K562 (cell line): Measurements from ENCODE around the gene TCEAL5. TPM values are rescaled to one million over a fixed set of nuclear protein-coding genes. Genes with fewer than 3 reads are reported as not detected.

Source experiments
- CBFA2T2 ChIP-seq: fragments of 450-650 bp; conservative IDR thresholded peaks from 2 replicates; pipeline ENCODE4 v1.6.1; 2017; ENCODE audit warnings: mild to moderate bottlenecking
- KDM5B ChIP-seq: fragments of 200-600 bp; sonication (generic); IDR thresholded peaks from 2 replicates; pipeline ENCODE4 v1.6.1; 2012; ENCODE audit warnings: low read depth, mild to moderate bottlenecking, moderate library complexity, low read length, control low read depth, inconsistent platforms; ENCODE audit not compliant: insufficient replicate concordance
- MCM3 ChIP-seq: fragments of 450-650 bp; IDR thresholded peaks from 2 replicates; pipeline ENCODE4 v1.6.1; 2016
- MYC ChIP-seq, 2 experiments: fragments of 250-450 bp in 1 of 2; sonication (Bioruptor Pico) in 1 of 2; IDR thresholded peaks; 2 replicates each; pipeline versions ENCODE4 v1.5.1 to v1.6.1; 2012 to 2021; ENCODE audit warnings: low read depth in 2 of 2, borderline replicate concordance in 1 of 2, improper control_type of control experiment in 1 of 2, low read length in 1 of 2, mild to moderate bottlenecking in 1 of 2, moderate library complexity in 1 of 2
- SMAD2 ChIP-seq: fragments of 150-350 bp; IDR thresholded peaks from 2 replicates; pipeline ENCODE4 v1.6.1; 2014; ENCODE audit warnings: low read depth, mild to moderate bottlenecking, low read length
- SMARCA4 ChIP-seq: fragments of 450-650 bp; IDR thresholded peaks from 2 replicates; pipeline ENCODE4 v1.6.1; 2016
- TGIF2 ChIP-seq: sonication (generic); formaldehyde crosslinking; IDR thresholded peaks from 2 replicates; pipeline ENCODE4 v1.8.1; 2022; ENCODE audit warnings: mild to moderate bottlenecking, missing genetic modification reagents, moderate library complexity
- YY1 ChIP-seq, 3 experiments: IDR thresholded peaks; 2 replicates each; pipeline ENCODE4 v1.6.1; 2011; ENCODE audit warnings: low read length in 2 of 3, mild to moderate bottlenecking in 2 of 3, moderate library complexity in 2 of 3, borderline replicate concordance in 1 of 3, control low read depth in 1 of 3, low read depth in 1 of 3; ENCODE audit not compliant: insufficient read depth in 3 of 3, insufficient replicate concordance in 2 of 3, control insufficient read depth in 1 of 3, insufficient read length in 1 of 3; ENCODE audit errors: extremely low read depth in 1 of 3
- ZBTB1 ChIP-seq: sonication (generic); formaldehyde crosslinking; IDR thresholded peaks from 2 replicates; pipeline ENCODE4 v1.8.1; 2023; ENCODE audit warnings: missing genetic modification reagents, low read depth, mild to moderate bottlenecking, borderline replicate concordance
- polyA plus RNA-seq, 8 experiments: library from polyadenylated mRNA; depleted of rRNA in 4 of 8; stranded (reverse) in 5 of 8; unstranded in 3 of 8; fragments of >200 nt; fragmentation: Nextera tagmentation in 2 of 8; fragmentation: Illumina TruSeq in 1 of 8; extraction: Ambion mirVana in 2 of 8; extraction: Trizol in 1 of 8; gene quantifications; 2 replicates each; pipeline versions ENCODE4 v1.2.1 to v1.2.3, GENCODE V29; 2011 to 2014; ENCODE audit warnings: inconsistent platforms in 1 of 8, missing spikeins in 1 of 8
- total RNA-seq, 7 experiments: library from RNA; depleted of rRNA in 6 of 7; stranded (reverse); fragments of >200 nt in 6 of 7; fragmentation: Illumina TruSeq in 2 of 7; extraction: Trizol in 2 of 7; gene quantifications; 2 replicates each; pipeline versions ENCODE4 v1.2.1 to v1.2.3, GENCODE V29; 2011 to 2021; ENCODE audit warnings: low replicate concordance in 1 of 7
- TF ChIP-seq, protein P1 (sequence below): IDR thresholded peaks from 2 replicates; pipeline ENCODE4 v1.6.1; 2014; ENCODE audit warnings: antibody characterized with exemption
- TF ChIP-seq, protein P2 (sequence below): fragments of 250-450 bp; sonication (Bioruptor Pico); IDR thresholded peaks from 2 replicates; pipeline ENCODE4 v1.5.0; 2021; ENCODE audit warnings: mild to moderate bottlenecking, moderate library complexity
- TF ChIP-seq, protein P3 (sequence below): fragments of 450-650 bp; IDR thresholded peaks from 2 replicates; pipeline ENCODE4 v1.6.1; 2016; ENCODE audit warnings: borderline replicate concordance
- TF ChIP-seq, protein P4 (sequence below), 2 experiments: fragments of 450-650 bp; IDR thresholded peaks; 2 replicates each; pipeline ENCODE4 v1.6.1; 2018; ENCODE audit warnings: mild to moderate bottlenecking in 2 of 2, low read depth in 1 of 2; ENCODE audit not compliant: partially characterized antibody in 2 of 2

Gene TCEAL5
- total and polyA plus RNA-seq, 9 of the 15 experiments (the other 6 are each of a cell fraction or from before 2014, with no cell fraction given): 0.10 to 0.18 TPM; not detected in 7

DNA sequence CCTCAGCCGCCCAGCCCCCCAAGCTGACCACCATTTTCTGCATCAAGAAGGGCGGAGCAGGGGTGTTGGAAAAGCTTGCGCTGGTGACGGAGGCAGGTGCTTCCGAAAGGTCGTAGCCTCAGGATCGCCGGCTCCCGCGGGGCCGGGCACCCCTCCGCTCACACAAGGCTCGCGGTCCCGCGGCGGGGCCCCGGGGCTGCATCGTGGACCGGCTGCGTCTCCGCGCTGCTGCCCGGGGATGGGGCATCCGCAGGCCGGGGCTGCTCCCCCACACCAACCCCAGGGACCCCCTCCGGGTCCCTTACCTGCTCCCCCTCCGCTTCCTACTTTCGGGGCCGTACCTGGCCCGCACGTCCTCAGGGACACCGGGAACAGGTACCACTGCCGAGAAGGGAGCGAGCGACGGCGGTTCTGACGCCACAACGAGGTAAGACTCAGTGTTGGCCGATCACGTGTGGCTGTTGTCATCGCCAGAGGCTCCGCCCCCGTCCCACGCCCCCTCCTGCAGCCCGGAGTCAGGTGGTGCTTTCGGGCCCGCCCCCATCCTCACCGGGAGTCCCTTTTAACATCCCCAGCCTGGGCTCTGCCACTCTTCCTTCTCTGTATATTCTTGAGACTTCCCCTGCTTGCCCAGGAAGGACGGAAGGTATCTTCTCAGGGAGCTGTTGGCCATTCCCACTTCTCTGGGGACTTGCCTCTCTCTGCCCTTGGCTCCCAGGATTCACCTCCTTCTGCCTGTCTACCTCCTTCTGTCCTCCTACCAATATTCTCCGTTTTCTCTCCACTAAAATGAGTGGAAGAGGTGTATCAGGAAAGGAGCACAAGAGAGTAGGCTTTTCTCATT, 34.2 kb upstream of the TCEAL5 start, which contains the start of gene BEX2 (continued):
- TF ChIP-seq, protein P1, sequence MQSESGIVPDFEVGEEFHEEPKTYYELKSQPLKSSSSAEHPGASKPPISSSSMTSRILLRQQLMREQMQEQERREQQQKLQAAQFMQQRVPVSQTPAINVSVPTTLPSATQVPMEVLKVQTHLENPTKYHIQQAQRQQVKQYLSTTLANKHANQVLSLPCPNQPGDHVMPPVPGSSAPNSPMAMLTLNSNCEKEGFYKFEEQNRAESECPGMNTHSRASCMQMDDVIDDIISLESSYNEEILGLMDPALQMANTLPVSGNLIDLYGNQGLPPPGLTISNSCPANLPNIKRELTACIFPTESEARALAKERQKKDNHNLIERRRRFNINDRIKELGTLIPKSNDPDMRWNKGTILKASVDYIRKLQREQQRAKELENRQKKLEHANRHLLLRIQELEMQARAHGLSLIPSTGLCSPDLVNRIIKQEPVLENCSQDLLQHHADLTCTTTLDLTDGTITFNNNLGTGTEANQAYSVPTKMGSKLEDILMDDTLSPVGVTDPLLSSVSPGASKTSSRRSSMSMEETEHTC: 0 out of 2 replicates have a peak, but pooled peaks have one; percentile 25
- TF ChIP-seq SMAD2: no peak
- TF ChIP-seq, protein P2, sequence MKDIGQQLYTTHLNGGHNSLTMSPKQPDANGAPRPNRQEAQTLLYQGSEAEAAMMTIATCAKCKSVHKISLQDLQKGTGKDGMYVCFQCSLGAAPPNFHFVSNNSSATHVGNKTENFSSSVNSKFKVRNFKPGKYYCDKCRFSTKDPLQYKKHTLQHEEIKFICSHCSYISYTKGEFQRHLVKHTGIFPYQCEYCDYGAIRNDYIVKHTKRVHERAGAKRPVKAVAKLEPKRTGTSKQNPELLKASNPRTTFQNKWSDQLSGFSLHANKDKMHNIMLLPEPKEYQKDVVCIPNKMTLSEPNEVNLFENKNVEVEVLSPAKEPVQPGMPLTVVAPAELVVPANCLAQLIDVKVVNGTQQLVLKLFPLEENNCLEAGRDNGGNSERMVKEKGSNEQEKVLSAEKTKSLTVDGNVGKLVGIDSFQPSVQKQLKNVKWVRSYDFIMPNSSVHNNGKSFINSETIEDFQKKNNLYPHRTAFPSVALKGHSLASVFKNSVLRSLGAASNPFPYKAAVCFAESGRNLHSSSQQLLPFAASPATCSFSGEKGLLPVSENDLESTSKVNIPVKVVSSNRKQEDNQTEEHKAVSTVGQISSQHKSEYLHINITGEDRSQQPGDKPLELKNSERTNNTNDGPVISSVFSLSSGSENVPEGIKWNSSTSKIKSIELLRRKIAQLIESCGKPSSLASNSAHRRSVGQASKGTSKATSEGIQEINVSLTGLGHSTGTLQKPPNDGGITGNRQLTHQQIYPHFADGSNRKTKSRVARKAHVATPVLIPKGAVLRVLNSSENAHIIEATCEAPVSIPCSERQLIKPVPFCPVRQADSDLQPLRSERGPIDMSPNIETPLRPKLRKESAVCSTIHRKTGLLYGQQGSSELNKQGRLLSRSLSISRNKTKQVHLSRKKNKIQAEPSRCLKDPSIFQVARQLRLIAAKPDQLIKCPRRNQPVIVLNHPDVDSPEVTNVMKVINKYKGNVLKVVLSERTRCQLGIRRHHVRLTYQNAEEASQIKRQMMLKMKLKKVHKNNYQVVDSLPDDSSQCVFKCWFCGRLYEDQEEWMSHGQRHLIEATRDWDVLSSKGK (CRISPR knock-in tag): no peak
- no peak for TF ChIP-seq TGIF2
- TF ChIP-seq MCM3: no peak
- TF ChIP-seq ZBTB1 (CRISPR knock-in tag): no peak
- no peak for TF ChIP-seq KDM5B
- TF ChIP-seq MYC (IDR thresholded peaks at IDR 0.05; ENCODE audit: low read depth, low read length): 0 out of 2 replicates have a peak, but pooled peaks have one; percentile 11
- no peak for TF ChIP-seq MYC (CRISPR knock-in tag; IDR thresholded peaks at IDR 0.05; ENCODE audit: borderline replicate concordance, low read depth)
- TF ChIP-seq, protein P3, sequence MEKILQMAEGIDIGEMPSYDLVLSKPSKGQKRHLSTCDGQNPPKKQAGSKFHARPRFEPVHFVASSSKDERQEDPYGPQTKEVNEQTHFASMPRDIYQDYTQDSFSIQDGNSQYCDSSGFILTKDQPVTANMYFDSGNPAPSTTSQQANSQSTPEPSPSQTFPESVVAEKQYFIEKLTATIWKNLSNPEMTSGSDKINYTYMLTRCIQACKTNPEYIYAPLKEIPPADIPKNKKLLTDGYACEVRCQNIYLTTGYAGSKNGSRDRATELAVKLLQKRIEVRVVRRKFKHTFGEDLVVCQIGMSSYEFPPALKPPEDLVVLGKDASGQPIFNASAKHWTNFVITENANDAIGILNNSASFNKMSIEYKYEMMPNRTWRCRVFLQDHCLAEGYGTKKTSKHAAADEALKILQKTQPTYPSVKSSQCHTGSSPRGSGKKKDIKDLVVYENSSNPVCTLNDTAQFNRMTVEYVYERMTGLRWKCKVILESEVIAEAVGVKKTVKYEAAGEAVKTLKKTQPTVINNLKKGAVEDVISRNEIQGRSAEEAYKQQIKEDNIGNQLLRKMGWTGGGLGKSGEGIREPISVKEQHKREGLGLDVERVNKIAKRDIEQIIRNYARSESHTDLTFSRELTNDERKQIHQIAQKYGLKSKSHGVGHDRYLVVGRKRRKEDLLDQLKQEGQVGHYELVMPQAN: peak; percentile 18; the same call in 1 of the 2 replicates
- TF ChIP-seq CBFA2T2: 0 out of 2 replicates have a peak, but pooled peaks have one; percentile 4
- TF ChIP-seq SMARCA4: no peak
- TF ChIP-seq, protein P4, sequence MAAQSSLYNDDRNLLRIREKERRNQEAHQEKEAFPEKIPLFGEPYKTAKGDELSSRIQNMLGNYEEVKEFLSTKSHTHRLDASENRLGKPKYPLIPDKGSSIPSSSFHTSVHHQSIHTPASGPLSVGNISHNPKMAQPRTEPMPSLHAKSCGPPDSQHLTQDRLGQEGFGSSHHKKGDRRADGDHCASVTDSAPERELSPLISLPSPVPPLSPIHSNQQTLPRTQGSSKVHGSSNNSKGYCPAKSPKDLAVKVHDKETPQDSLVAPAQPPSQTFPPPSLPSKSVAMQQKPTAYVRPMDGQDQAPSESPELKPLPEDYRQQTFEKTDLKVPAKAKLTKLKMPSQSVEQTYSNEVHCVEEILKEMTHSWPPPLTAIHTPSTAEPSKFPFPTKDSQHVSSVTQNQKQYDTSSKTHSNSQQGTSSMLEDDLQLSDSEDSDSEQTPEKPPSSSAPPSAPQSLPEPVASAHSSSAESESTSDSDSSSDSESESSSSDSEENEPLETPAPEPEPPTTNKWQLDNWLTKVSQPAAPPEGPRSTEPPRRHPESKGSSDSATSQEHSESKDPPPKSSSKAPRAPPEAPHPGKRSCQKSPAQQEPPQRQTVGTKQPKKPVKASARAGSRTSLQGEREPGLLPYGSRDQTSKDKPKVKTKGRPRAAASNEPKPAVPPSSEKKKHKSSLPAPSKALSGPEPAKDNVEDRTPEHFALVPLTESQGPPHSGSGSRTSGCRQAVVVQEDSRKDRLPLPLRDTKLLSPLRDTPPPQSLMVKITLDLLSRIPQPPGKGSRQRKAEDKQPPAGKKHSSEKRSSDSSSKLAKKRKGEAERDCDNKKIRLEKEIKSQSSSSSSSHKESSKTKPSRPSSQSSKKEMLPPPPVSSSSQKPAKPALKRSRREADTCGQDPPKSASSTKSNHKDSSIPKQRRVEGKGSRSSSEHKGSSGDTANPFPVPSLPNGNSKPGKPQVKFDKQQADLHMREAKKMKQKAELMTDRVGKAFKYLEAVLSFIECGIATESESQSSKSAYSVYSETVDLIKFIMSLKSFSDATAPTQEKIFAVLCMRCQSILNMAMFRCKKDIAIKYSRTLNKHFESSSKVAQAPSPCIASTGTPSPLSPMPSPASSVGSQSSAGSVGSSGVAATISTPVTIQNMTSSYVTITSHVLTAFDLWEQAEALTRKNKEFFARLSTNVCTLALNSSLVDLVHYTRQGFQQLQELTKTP (IDR thresholded peaks at IDR 0.05; ENCODE audit: low read depth in 1 of 2, partially characterized antibody in 2 of 2): no peak
- no peak for TF ChIP-seq YY1 (IDR thresholded peaks at IDR 0.05; ENCODE audit: borderline replicate concordance in 1 of 3, control insufficient read depth in 1 of 3, extremely low read depth in 1 of 3, insufficient read depth in 3 of 3, insufficient read length in 1 of 3, insufficient replicate concordance in 2 of 3, low read depth in 1 of 3, low read length in 2 of 3)
